Measurements from ENCODE around the gene RECK.

GRCh38 chr9:36145970-36146369 is 109.3 kb downstream of the RECK start:
- TF ChIP-seq POLR2A (IDR thresholded peaks at IDR 0.05; ENCODE audit: low read length): no peak
- TF ChIP-seq GATA1 (IDR thresholded peaks at IDR 0.05; ENCODE audit: low read depth, low read length): no peak
